Skeletal muscle satellite cell (primary cell): ENCODE measurements around the gene VGF.

Source experiments
- H3K27me3 ChIP-seq: 2 replicates; pipeline ENCODE4 v1.7.0; 2013; ENCODE audit warnings: low read length; ENCODE audit not compliant: control insufficient read depth, insufficient read depth
- H3K36me3 ChIP-seq: 2 replicates; pipeline ENCODE4 v1.7.0; 2013; ENCODE audit warnings: mild to moderate bottlenecking, control low read depth, low read length; ENCODE audit not compliant: insufficient read depth
- H3K4me1 ChIP-seq: 2 replicates; pipeline ENCODE4 v1.7.0; 2013; ENCODE audit warnings: low read length; ENCODE audit not compliant: control insufficient read depth, insufficient read depth
- H3K4me2 ChIP-seq: 2 replicates; pipeline ENCODE4 v1.7.0; 2013; ENCODE audit warnings: mild to moderate bottlenecking, low read length
- H3K4me3 ChIP-seq: 2 replicates; pipeline ENCODE4 v1.7.0; 2013; ENCODE audit warnings: low read length
- H3K9ac ChIP-seq: 2 replicates; pipeline ENCODE4 v1.7.0; 2013; ENCODE audit warnings: mild to moderate bottlenecking, low read depth, low read length, moderate library complexity
- H3K9me3 ChIP-seq: replicated peaks from 2 replicates; pipeline ENCODE4 v1.7.0; 2013; ENCODE audit warnings: mild to moderate bottlenecking, control low read depth, low read length

Gene VGF

DNA sequence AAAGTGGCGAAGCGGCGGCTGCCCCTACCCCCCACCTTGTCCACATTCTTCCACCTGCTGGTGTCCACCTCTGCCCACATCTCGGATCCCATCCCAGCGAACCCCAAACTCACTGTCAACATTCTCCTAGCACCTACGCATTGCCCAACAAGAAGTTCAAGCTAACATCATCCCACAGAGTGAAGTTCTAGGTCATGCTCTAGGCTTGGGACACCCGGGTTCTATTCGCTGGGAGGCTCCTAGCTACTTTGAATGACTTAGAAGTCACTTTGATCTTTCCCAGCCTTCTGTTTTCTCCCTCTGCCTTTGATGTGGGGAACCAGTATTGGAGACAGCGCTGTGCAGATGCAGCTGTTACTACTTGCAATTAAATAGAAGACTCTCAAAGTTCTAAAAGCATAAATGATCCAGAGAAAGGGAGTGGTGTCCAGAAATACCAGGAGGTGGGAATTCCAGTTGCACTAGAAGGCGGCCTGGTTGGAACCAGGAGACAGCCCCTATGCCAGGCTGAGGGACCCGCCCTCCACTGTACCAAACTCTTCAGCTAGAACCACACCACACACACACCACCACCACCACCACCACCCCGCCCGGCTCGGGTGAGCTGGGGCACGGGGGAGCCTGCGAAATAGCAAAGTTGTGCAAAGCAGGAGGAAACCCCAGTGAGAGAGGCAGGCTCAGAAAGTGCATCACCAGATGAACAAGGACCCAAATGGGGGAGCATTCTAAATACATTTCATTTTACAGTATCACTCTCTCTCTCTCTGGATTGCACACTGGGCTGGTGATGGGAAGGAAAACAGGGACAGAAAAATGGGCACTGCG lies 5.5 kb upstream of the VGF start:
- H3K9ac ChIP-seq = no peak overlapping the region
- H3K36me3 ChIP-seq = no peaks in the 10 kb centered on the region
- no peak overlapping the region for H3K4me3 ChIP-seq
- no peaks in the 10 kb centered on the region for H3K9me3 ChIP-seq
- peaks cover 67% of the 10 kb centered on the region for H3K4me1 ChIP-seq
- H3K4me2 ChIP-seq = no peak overlapping the region
- peaks cover 79% of the 10 kb centered on the region for H3K27me3 ChIP-seq

DNA sequence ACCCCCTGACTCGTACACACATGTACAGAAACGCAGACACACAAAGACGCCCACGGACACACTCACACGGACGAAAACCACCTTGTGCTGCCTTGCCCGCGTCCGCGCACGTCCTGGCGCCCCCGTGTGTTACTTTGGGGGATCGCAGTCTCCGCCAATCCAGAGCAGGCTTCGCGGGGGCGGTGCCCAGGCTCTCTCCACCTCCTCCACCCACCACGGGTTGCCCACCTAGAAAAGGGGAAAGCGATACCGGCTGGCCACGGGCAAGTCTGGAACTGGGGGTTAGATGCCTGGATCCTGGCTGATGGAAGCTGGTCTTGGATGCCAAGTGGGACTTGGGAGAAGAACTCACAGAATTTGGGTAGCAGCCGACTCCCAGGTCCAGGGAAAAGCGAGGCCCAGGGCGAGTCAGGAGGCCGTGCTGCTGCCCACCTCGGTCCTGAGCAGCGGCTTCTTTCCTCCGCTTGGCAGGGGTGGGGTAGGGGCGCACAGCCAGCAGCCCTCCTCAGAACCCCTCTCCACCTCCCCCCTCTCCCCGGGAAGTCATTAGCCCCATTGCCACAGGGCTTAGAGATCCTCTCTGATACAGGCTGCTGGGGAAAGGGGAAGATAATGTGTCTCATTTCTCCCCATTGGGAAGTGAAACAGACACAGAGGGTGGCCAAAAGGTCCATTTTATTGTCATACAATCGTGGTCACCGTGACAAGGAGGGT lies 4.6 kb upstream of the VGF start:
- H3K36me3 ChIP-seq = no peaks in the 10 kb centered on the region
- no peaks in the 10 kb centered on the region for H3K9me3 ChIP-seq
- peak overlapping the region; percentile 27 for H3K4me3 ChIP-seq
- H3K4me1 ChIP-seq = peaks cover 73% of the 10 kb centered on the region
- H3K9ac ChIP-seq = no peak overlapping the region
- H3K27me3 ChIP-seq = peaks cover 77% of the 10 kb centered on the region
- H3K4me2 ChIP-seq = peak overlapping the region; percentile 67

DNA sequence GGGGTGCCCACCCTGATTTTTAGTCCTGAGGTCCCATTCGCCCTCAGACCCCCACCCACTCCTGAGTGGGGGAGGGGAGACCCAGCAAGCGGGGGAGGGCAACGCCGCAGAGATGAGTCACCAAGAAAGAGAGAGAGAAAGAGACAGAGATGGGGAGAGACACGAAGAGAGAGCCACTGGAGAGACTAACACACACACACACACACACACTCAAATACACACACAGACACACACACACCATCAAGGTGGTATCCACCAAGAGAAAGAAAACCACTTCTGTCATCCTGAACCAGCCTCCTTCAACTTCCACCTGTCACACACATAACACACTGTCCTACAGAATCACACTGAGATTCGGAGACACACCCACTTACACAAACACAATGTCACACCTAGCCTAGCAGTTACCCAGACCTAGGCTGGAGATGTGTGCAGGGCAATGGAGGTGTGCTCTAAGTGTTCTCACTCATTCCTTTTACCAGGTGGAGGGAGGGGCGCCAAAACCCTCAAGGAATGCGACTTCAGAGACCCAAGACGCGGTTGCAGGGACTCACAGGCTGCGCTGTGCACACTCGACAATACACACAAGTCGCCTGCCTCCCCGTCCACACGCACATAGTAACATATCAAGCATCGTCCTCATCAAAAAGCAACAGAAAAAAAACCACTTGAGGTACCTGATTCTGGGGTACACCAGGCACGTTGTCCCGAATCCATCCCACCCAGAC lies 3.9 kb upstream of the VGF start:
- Histone ChIP-seq H3K4me1 (peaks cover 79% of the 10 kb centered on the region), H3K36me3 (no peaks in the 10 kb centered on the region), H3K4me3 (peak overlapping the region; percentile 27)

DNA sequence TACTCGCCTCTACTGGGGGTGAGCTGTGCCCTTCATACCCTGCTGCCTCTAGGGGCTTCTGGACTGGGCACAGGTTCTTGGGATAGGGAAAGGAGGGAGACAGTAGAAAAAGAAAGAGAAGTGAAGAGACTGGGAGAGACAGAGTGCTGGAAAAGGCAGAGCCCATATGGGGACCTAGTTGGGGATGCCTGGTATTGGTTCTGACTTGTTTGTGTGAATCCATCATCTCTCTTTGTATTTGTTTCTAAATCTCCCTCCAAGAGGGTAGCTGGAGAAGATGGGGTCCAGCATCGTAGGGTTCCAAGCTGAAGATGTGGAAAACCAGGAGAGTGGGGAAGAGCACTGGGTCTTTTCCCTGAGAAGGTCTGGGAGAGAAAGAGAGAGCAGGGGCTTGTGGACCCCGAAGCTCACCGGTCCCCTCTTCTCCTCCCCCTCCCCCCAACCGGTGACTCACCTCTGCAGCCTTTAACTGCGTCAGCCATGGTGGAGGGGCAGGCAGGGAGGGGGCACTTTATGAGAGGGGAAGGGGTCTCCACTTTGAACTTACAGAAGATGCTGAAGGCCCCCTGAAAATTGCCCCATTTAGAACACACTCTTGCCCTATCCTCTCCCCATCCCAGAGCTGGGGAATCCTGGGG lies 3.2 kb upstream of the VGF start:
- H3K36me3 ChIP-seq = no peaks in the 10 kb centered on the region
- peaks cover 79% of the 10 kb centered on the region for H3K4me1 ChIP-seq
- H3K9me3 ChIP-seq = no peaks in the 10 kb centered on the region
- no peak overlapping the region for H3K4me2 ChIP-seq
- H3K4me3 ChIP-seq = no peak overlapping the region
- H3K9ac ChIP-seq = no peak overlapping the region
- peaks cover 74% of the 10 kb centered on the region for H3K27me3 ChIP-seq

More for the DNA sequence above, 3.9 kb upstream of the VGF start:
- peaks cover 76% of the 10 kb centered on the region for H3K27me3 ChIP-seq
- H3K9ac ChIP-seq = no peak overlapping the region
- H3K9me3 ChIP-seq = no peaks in the 10 kb centered on the region
- peak overlapping the region; percentile 67 for H3K4me2 ChIP-seq

DNA sequence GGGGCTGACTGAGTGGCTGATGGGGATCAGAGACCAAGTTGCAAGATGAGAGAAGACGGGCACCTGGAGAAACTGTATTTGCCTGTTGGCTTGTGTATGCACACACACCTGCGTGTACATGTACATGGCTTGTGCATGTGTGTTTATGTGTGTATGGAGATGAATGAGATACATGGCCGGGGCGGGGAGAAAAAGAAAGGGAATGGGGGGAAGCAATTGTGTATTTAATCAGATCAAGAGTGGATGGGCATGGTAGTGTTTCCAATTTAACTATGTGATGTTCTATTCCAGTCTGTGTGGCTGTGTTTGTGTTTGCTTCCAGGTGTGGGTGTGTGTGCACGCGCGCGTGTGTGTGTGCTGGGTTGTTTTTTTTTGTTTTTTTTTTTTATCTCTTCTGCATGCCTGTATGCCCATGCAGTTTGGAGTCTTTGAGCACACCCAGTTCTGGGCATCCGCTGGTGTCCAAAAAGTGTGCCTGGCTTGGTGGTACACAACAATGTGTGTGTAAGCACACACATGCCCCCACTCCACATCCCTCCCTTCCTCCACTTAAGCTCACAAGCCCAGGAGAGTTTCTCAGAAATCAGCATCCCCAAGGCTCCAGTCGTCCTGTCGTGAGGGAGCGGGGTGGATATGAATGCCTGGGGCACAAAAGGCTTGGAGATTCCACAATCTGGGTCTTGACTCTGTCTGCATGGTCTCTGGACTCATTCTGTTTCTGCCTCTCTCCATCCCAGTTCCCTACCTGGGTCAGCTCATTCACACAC lies 2.5 kb upstream of the VGF start:
- H3K4me1 ChIP-seq = peaks cover 77% of the 10 kb centered on the region
- H3K4me2 ChIP-seq = no peak overlapping the region
- peaks cover 68% of the 10 kb centered on the region for H3K27me3 ChIP-seq
- H3K36me3 ChIP-seq = no peaks in the 10 kb centered on the region
- no peak overlapping the region for H3K9ac ChIP-seq
- H3K4me3 ChIP-seq = no peak overlapping the region
- no peaks in the 10 kb centered on the region for H3K9me3 ChIP-seq

DNA sequence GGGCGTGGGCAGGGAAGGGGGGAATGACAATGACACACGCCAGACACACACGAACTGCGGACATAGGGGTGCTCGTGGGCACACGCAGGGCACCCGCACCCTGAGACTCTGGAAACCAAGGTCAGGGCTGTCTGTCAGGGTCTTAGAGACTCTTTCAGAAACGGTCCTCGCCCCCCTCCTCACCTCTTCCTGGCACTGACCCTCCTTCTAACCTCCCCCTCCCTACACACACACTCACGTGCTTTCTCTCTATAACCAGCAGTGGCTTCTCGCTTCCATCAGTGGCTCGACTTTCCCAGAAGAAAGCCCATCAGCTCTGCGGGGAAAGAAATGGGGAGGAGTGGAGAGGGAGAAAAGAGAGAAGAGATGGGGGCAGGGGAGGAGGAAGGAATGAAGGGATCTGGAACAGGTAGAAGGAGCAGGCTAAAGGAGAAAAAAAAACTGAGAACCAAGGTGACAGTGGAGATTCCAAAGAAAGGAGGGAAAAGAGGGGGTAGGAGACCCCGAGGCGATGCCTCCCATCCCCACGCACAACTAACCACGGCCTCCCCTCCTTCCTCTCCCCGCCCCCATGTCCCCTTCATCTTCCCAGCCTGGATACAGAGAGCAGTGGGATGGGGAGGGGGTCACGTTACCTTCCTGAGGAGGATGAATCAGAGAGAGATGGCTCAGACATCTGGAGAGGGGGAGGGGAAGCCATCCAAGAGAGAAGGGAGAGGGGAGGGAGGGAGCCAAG lies 1.7 kb upstream of the VGF start:
- no peak overlapping the region for H3K4me3 ChIP-seq
- H3K27me3 ChIP-seq = peaks cover 60% of the 10 kb centered on the region
- H3K4me1 ChIP-seq = peaks cover 77% of the 10 kb centered on the region

DNA sequence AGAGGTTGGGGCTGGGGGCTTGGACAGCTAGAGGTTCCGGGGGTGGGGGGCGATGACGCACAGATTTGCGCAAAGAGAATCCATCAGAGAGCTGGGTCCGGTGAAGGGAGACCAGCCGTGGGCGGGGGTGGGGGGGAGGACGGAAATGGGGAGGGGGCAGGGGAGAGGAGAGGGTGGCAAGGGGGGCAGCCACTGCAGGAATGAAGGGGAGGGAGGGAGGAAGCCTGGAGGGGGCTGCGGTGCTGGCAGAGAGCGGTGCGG lies 1.2 kb upstream of the VGF start:
- no peak overlapping the region for H3K4me3 ChIP-seq
- H3K4me2 ChIP-seq = no peak overlapping the region
- peaks cover 55% of the 10 kb centered on the region for H3K27me3 ChIP-seq
- H3K4me1 ChIP-seq = peaks cover 74% of the 10 kb centered on the region
- H3K9me3 ChIP-seq = no peaks in the 10 kb centered on the region
- H3K36me3 ChIP-seq = peaks cover 4% of the 10 kb centered on the region
- H3K9ac ChIP-seq = no peak overlapping the region

More for the DNA sequence above, 1.7 kb upstream of the VGF start:
- Histone ChIP-seq H3K9me3 (no peaks in the 10 kb centered on the region), H3K36me3 (no peaks in the 10 kb centered on the region), H3K9ac (no peak overlapping the region), H3K4me2 (no peak overlapping the region)

DNA sequence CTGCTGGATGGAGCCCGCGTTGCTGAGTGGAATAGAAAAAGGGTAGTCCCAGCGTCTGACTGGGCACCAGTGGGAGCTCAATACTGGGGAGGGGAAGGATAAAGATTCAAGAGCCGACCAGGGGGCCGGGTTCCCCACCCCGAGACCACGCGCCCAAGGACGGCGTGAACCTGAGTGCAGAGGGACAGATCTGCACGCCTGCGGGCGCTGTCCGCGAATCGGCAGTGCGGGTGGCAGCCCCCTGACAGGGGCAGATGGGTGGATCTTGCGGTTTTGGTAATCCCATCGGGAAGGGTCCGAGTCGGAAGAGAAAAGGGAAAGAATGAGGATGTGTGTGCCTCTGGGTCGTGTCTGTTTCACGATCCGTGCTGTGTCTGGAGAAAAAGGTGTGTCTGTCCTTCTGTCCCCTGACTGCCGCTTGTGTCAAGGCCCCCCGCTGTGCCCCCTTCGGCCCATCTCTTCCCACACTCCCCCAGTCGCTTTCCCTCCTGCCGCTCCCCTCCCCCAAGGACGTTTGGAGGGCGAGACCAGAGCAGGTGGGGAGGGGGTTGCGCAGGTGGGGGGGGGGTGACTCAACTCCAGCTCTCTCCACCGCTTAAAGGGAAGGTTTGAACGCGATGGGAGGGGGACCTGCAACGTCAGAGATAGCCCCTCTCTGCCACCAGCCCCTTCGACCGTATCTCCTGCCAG lies 734 bp upstream of the VGF start:
- Histone ChIP-seq H3K4me2 (peak overlapping the region; percentile 75), H3K4me3 (peak overlapping the region; percentile 60), H3K27me3 (peaks cover 51% of the 10 kb centered on the region), H3K36me3 (peaks cover 8% of the 10 kb centered on the region), H3K4me1 (peaks cover 70% of the 10 kb centered on the region), H3K9ac (no peak overlapping the region), H3K9me3 (no peaks in the 10 kb centered on the region)

DNA sequence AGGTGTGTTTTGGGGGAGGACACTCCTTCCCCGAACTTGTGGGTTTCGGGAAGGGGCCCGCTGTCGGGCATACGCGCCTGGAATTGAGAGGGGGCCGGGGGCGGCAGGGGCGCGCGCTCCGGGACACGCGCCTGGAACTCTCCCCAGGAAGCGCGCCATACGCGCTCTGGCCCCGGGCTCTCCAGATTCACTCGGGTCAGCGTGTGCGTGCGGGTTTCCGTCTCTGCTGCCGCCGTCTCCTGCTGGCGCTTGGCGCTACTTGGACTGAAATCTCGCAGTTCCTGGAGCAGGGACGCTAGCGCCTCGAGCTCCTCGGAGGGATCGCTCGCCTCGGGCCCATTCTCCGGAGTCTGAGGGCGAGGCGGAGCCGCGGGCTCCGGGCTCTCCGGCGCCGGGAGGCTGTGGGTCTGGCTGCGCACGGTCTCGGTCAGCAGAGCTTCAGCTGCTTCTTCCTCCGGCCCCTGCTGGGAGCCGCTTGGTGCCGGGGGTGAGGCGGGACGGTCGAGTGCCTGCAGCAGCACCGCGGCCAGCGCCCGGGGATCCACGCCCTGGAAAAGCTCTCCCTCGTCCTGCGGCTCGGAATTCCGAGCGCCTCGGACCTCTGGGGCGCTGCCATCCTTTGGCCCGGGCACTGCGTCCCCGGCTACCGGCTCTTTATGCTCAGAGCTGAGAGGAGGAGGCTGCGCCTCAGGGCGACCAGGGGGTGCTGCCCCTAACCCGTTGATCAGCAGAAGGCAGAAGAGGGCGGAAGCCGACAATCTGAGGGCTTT lies 1.1 kb downstream of the VGF start:
- Histone ChIP-seq H3K27me3 (peaks cover 37% of the 10 kb centered on the region), H3K36me3 (peaks cover 18% of the 10 kb centered on the region), H3K4me3 (peak overlapping the region; percentile 59), H3K4me1 (peaks cover 69% of the 10 kb centered on the region), H3K9ac (no peak overlapping the region), H3K9me3 (no peaks in the 10 kb centered on the region), H3K4me2 (peak overlapping the region; percentile 89)
